Stimulated activated CD8-positive, alpha-beta memory T cell treated with anti-CD3 and anti-CD28 coated beads, Interleukin-15, amount 100 ng/mL, for 1 hour (primary cell): ENCODE results near the gene ATRAID.

ENCODE experiments used
- DNase-seq: peaks from one replicate; pipeline ENCODE4 v3.0.0-alpha.2; 2020; ENCODE audit warnings: low read depth

The ATRAID gene

DNA sequence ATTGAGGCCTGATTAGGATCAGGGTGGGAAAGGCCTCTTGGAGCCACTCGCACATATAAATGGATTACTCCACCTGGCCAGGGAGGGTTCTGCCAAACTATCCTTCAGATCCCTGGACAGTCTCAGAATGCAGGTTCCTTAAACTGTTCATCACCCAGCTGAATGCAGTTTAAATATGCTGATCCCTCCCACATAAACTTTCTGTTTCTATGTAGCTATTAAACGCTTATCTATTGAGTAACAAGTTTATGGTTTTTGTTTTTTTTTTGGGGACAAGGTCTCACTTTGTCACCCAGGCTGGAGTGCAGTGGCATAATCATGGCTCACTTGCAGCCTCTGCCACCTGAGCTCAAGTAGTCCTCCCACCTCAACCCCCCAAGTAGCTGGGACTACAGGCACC lies 7.2 kb downstream of the ATRAID start:
- no peak for DNase-seq

DNA sequence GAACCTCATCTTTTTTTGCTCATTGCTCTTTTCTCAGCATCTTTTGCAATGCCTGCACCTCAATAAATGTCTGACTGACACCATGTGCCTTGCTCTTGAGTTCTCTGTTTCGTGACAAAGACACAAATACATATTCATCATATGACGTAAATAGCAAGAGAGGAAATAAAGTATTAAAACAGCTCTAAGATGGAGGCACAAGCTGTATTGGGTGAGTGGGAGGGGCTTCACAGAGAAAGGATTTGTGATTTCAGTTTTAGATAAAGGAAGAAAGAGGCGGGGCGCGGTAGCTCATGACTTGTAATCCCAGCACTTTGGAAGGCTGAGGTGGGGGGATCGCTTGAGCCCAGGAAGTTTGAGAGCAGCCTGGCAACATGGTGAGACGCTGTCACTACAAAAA lies 8.2 kb downstream of the ATRAID start:
- no peak for DNase-seq

GRCh38 chr2:27221166-27221565 lies 9.3 kb downstream of the ATRAID start:
- DNase-seq = no peak

DNA sequence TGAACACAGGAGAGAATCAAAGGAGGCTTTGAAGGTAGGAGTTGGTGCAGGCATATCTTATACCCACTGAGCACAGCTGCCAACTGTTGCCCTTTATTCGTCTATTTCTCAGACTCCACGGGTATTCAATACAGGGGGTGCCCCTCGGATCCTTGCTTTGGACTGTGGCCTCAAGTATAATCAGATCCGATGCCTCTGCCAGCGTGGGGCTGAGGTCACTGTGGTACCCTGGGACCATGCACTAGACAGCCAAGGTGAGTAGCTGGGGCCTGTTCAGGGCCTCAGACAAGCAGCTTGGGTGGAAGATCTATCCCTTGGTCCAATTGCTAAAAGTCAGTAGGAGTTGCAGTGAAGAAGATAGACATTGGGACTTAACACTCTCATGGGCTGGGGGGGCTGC lies 10.6 kb downstream of the ATRAID start:
- no peak for DNase-seq

GRCh38 chr2:27223416-27223815 lies 11.6 kb downstream of the ATRAID start:
- DNase-seq = no peak

GRCh38 chr2:27225526-27225925 lies 13.7 kb downstream of the ATRAID start:
- no peak for DNase-seq

GRCh38 chr2:27227501-27227900 lies 15.7 kb downstream of the ATRAID start:
- DNase-seq = no peak

GRCh38 chr2:27231921-27232320 lies 20.1 kb downstream of the ATRAID start:
- DNase-seq = no peak

- no peak for DNase-seq
Measured at GRCh38 chr2:27233341-27233740, 21.5 kb downstream of the ATRAID start.

DNA sequence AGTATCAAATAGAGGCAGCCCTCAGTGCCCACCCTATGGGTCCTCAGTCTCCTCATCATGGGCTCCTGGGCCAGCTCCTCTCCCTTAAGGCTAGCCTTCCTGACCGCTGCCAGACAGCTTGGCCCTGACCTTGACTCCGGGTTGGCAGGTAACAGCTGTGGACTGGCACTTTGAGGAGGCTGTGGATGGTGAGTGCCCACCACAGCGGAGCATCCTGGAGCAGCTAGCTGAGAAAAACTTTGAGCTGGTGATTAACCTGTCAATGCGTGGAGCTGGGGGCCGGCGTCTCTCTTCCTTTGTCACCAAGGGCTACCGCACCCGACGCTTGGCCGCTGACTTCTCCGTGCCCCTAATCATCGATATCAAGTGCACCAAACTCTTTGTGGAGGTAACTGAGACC lies 24.3 kb downstream of the ATRAID start:
- no peak for DNase-seq

- no peak for DNase-seq
Measured at GRCh38 chr2:27236626-27237025, 24.8 kb downstream of the ATRAID start.

DNA sequence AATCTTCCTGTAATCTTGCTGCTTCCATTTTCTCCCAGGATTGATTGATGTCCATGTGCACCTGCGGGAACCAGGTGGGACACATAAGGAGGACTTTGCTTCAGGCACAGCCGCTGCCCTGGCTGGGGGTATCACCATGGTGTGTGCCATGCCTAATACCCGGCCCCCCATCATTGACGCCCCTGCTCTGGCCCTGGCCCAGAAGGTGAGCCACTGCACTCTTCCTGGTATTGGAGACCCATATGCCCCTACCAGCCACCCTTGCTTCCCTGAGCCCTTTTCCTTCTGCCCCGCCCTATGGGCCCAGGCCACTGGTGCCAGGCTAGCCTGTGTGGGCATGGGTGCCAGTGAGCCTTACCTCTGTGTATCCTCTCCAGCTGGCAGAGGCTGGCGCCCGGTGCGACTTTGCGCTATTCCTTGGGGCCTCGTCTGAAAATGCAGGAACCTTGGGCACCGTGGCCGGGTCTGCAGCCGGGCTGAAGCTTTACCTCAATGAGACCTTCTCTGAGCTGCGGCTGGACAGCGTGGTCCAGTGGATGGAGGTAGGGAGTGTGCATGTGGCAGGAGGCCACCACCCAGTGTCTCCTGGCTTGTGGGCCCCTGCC lies 25.6 kb downstream of the ATRAID start:
- no peak for DNase-seq

GRCh38 chr2:27238976-27239375 lies 27.1 kb downstream of the ATRAID start:
- no peak for DNase-seq

DNA sequence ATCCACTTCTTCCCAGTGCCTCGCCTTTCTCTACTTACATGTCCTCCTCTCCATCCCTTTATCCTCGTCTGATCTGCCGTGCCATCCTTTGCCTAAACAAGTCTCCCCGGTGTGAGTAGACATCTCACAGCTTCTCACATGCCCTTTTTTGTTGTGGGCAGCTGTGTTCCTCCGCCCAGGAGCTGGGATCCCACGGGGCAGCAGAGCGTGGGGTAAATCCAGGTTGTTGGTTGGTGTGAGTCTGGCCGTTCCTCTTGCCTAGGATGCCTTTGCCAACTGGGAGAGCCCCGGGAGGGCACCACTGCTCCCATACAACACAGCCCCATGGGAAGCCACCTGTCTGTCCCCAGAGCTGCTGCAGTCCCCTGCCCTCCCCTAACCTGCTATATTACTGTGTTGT lies 28.6 kb downstream of the ATRAID start:
- no peak for DNase-seq

GRCh38 chr2:27241761-27242613 lies 30.1 kb downstream of the ATRAID start:
- no peak for DNase-seq

GRCh38 chr2:27242614-27242951 lies 30.7 kb downstream of the ATRAID start:
- no peak for DNase-seq

DNA sequence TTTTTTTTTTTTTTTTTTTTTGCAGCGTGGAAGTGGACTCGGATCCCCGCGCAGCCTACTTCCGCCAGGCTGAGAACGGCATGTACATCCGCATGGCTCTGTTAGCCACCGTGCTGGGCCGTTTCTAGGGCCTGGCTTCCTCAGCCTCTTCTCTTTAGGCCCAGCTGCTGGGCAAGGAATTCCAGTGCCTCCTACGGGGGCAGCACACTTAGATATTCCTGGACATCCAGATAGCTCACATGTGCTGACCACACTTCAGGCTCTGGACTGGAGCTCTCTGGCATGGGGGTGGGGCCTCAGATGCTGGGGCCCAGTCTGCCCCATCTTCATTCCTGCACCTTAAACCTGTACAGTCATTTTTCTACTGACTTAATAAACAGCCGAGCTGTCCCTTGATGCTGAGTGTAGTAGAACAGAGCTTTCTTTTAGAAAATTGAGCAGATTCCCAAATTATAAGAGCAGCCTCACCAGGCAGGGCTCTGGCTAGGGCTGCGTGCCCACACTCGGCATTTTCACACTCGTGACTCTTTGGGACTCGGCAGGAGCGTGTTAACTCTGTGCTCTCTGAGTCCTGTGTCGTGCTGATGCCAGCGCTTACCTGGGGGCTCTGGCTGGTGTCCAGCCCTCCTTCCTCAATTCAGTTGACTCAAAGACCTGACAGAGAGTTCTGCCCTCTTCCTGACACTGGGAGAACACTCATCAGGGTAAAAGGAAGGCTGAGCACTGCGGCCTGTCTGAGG lies 31.7 kb downstream of the ATRAID start:
- DNase-seq = no peak

DNA sequence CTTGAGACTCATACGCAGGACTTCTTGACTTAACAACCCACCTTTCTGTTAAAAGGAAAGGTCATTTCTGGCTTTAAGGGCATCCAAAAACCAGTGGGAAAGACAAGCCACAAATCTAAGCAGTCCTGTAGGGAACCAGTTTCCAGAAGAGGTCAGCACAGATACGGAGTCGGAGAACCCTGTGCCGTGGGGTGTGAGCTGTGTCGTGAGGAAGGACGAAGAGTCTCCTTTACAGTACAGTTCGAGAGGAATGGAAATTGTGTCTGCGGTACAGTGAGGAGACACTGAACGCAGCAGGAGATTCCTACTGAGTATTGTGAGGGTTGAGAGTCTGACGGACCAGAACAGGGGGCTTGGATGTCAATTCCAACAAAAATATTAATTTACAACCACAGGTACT lies 33.3 kb downstream of the ATRAID start:
- DNase-seq = no peak

GRCh38 chr2:27245626-27246025 lies 33.8 kb downstream of the ATRAID start:
- no peak for DNase-seq

GRCh38 chr2:27247893-27248292 lies 36.1 kb downstream of the ATRAID start:
- no peak for DNase-seq

DNA sequence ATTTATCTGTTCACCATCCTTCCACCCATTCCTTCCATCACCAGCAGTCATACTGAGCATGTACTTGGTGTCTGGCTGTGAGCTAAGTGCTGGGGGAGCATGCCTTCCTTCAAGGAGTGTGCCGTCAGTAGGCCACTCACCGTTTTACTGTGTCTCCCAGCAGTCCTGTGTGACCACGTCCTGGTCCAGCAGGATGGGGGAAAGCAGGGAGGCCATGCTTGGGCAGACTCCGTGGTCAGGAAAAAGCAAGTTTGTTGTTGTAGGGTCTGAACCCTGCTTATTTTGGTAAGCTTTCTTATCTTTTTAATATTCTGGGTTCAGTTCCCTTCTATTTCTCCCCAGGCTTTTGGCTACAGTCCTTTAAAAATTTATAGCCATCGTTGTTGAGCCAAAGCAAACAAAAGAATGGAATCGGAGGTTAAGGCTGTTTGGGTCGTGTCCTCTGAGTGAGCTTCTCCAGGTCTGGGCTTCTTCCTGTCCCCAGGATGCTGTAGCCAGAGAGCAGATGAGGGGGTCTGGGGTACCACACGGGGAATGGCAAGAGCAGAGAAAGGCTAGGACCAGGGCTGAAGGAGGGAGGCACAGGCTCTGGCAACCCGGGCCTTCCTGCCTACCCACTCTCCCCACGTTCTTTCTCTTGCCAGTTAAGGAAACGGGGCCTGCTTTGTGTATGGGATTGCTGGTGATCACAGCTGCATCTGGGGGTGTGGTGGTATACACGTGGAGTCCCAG lies 37.5 kb downstream of the ATRAID start:
- DNase-seq = no peak

DNA sequence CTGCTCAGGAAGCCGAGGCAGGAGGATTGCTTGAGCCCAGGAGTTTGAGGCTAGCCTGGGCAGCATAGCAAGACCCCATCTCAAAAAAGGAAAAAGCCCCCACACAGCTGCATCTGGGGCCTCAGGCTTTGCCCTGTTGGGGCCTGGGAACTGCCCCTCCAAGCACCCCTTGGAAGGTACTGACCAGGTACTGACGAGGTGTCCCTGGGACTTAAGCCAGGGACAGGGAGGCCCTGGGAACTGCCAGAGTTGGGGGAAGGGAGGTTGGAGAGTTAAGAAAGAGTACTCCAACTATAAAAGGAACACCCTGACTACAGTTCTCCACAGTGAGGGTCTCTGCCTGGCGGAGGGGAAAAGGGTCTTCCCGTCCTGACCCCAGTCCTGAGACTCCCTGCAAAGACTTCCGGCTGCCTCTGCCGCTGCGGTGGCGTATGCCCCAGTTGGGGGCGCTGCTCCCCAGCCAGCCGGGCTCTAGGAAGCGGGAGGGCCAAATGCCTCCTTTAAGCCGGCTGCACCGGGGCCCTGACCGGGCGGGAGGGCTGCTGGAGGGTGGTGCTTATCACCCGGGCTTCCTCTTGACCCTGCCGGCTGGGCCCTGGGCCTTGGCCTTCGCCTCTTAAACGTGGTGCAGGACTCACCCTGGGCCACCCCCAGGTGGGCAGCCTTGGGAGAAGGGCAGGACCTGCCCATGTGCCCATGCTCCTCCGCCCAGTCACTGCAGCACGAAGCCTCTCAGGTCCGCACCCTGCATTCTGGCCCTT lies 38.2 kb downstream of the ATRAID start:
- DNase-seq = peak; percentile 19
